ENCODE results near the gene GTF3C4. TPM values are rescaled to one million over a fixed set of nuclear protein-coding genes. Genes with fewer than 3 reads are reported as not detected.

GTF3C4 gene
- total and polyA plus RNA-seq, 4 donors = 17.7 to 24.1 (median 21.7) TPM

GRCh38 chr9:132681561-132681960 lies 11.3 kb downstream of the GTF3C4 start:
- H3K27me3 ChIP-seq (ENCODE audit: control insufficient read depth, insufficient read depth, low read length) = no peaks in the 10 kb centered on the region
- no peak overlapping the region for H3K4me3 ChIP-seq (ENCODE audit: low read depth, low read length)
- no peak for DNase-seq (ENCODE audit: low read depth in 4 of 6, low spot score in 6 of 6)
- H3K4me1 ChIP-seq (ENCODE audit: control insufficient read depth, insufficient read depth, low read length) = no peaks in the 10 kb centered on the region
- no peaks in the 10 kb centered on the region for H3K9me3 ChIP-seq (ENCODE audit: control insufficient read depth, insufficient read depth, low read length)
- WGBS (ENCODE audit: insufficient coverage) = no CpG with 5 or more reads among the region's 5 CpGs
- H3K27ac ChIP-seq (ENCODE audit: low read depth, low read length) = no peak overlapping the region
- peaks cover 45% of the 10 kb centered on the region for H3K36me3 ChIP-seq (ENCODE audit: control insufficient read depth, insufficient read depth, low read length)

- Histone ChIP-seq H3K27ac (ENCODE audit: low read depth, low read length) (no peak overlapping the region), H3K4me3 (ENCODE audit: low read depth, low read length) (no peak overlapping the region), H3K27me3 (ENCODE audit: control insufficient read depth, insufficient read depth, low read length) (no peaks in the 10 kb centered on the region), H3K9me3 (ENCODE audit: control insufficient read depth, insufficient read depth, low read length) (no peaks in the 10 kb centered on the region), H3K36me3 (ENCODE audit: control insufficient read depth, insufficient read depth, low read length) (peaks cover 39% of the 10 kb centered on the region), H3K4me1 (ENCODE audit: control insufficient read depth, insufficient read depth, low read length) (no peaks in the 10 kb centered on the region)
- DNase-seq (ENCODE audit: low read depth in 4 of 6, low spot score in 6 of 6) = no peak
- WGBS (ENCODE audit: insufficient coverage) = 100% methylated on average over 1 of the region's 1 CpG
Measured at GRCh38 chr9:132683873-132684272, 13.6 kb downstream of the GTF3C4 start.

GRCh38 chr9:132690696-132691095 lies 20.4 kb downstream of the GTF3C4 start:
- H3K36me3 ChIP-seq (ENCODE audit: control insufficient read depth, insufficient read depth, low read length) = peaks cover 17% of the 10 kb centered on the region
- H3K4me3 ChIP-seq (ENCODE audit: low read depth, low read length) = no peak overlapping the region
- no CpG with 5 or more reads among the region's 1 CpG for WGBS (ENCODE audit: insufficient coverage)
- H3K9me3 ChIP-seq (ENCODE audit: control insufficient read depth, insufficient read depth, low read length) = no peaks in the 10 kb centered on the region
- DNase-seq (ENCODE audit: low read depth in 4 of 6, low spot score in 6 of 6) = no peak
- H3K27ac ChIP-seq (ENCODE audit: low read depth, low read length) = no peak overlapping the region
- H3K4me1 ChIP-seq (ENCODE audit: control insufficient read depth, insufficient read depth, low read length) = no peaks in the 10 kb centered on the region
- H3K27me3 ChIP-seq (ENCODE audit: control insufficient read depth, insufficient read depth, low read length) = no peaks in the 10 kb centered on the region

- H3K36me3 ChIP-seq (ENCODE audit: control insufficient read depth, insufficient read depth, low read length) = peaks cover 8% of the 10 kb centered on the region
- no peak for DNase-seq (ENCODE audit: low read depth in 4 of 6, low spot score in 6 of 6)
- WGBS (ENCODE audit: insufficient coverage) = no CpG with 5 or more reads among the region's 2 CpGs
- no peaks in the 10 kb centered on the region for H3K27me3 ChIP-seq (ENCODE audit: control insufficient read depth, insufficient read depth, low read length)
- H3K27ac ChIP-seq (ENCODE audit: low read depth, low read length) = no peak overlapping the region
- peaks cover 3% of the 10 kb centered on the region for H3K9me3 ChIP-seq (ENCODE audit: control insufficient read depth, insufficient read depth, low read length)
- no peaks in the 10 kb centered on the region for H3K4me1 ChIP-seq (ENCODE audit: control insufficient read depth, insufficient read depth, low read length)
- H3K4me3 ChIP-seq (ENCODE audit: low read depth, low read length) = no peak overlapping the region
Measured at GRCh38 chr9:132694144-132694543, 23.9 kb downstream of the GTF3C4 start.

GRCh38 chr9:132697230-132697629 lies 27.0 kb downstream of the GTF3C4 start:
- DNase-seq (ENCODE audit: low read depth in 4 of 6, low spot score in 6 of 6) = no peak
- no peaks in the 10 kb centered on the region for H3K4me1 ChIP-seq (ENCODE audit: control insufficient read depth, insufficient read depth, low read length)
- H3K27ac ChIP-seq (ENCODE audit: low read depth, low read length) = no peak overlapping the region
- H3K4me3 ChIP-seq (ENCODE audit: low read depth, low read length) = no peak overlapping the region
- H3K9me3 ChIP-seq (ENCODE audit: control insufficient read depth, insufficient read depth, low read length) = peaks cover 3% of the 10 kb centered on the region
- no peaks in the 10 kb centered on the region for H3K36me3 ChIP-seq (ENCODE audit: control insufficient read depth, insufficient read depth, low read length)
- H3K27me3 ChIP-seq (ENCODE audit: control insufficient read depth, insufficient read depth, low read length) = no peaks in the 10 kb centered on the region

- H3K36me3 ChIP-seq (ENCODE audit: control insufficient read depth, insufficient read depth, low read length) = no peaks in the 10 kb centered on the region
- peaks cover 3% of the 10 kb centered on the region for H3K9me3 ChIP-seq (ENCODE audit: control insufficient read depth, insufficient read depth, low read length)
- no peaks in the 10 kb centered on the region for H3K27me3 ChIP-seq (ENCODE audit: control insufficient read depth, insufficient read depth, low read length)
- no peaks in the 10 kb centered on the region for H3K4me1 ChIP-seq (ENCODE audit: control insufficient read depth, insufficient read depth, low read length)
- no peak overlapping the region for H3K27ac ChIP-seq (ENCODE audit: low read depth, low read length)
- WGBS (ENCODE audit: insufficient coverage) = no CpG with 5 or more reads among the region's 4 CpGs
- no peak overlapping the region for H3K4me3 ChIP-seq (ENCODE audit: low read depth, low read length)
- DNase-seq (ENCODE audit: low read depth in 4 of 6, low spot score in 6 of 6) = peak in 2 of 6 donors; percentile 38 to 63
Measured at GRCh38 chr9:132698989-132699388, 28.7 kb downstream of the GTF3C4 start.

- H3K27me3 ChIP-seq (ENCODE audit: control insufficient read depth, insufficient read depth, low read length) = no peaks in the 10 kb centered on the region
- no peak overlapping the region for H3K27ac ChIP-seq (ENCODE audit: low read depth, low read length)
- H3K36me3 ChIP-seq (ENCODE audit: control insufficient read depth, insufficient read depth, low read length) = no peaks in the 10 kb centered on the region
- H3K4me1 ChIP-seq (ENCODE audit: control insufficient read depth, insufficient read depth, low read length) = no peaks in the 10 kb centered on the region
- no peak overlapping the region for H3K4me3 ChIP-seq (ENCODE audit: low read depth, low read length)
- no CpG with 5 or more reads among the region's 1 CpG for WGBS (ENCODE audit: insufficient coverage)
- peaks cover 3% of the 10 kb centered on the region for H3K9me3 ChIP-seq (ENCODE audit: control insufficient read depth, insufficient read depth, low read length)
- peak in 1 of 6 donors; percentile 68 for DNase-seq (ENCODE audit: low read depth in 4 of 6, low spot score in 6 of 6)
Measured at GRCh38 chr9:132699956-132700355, 29.7 kb downstream of the GTF3C4 start.

- Histone ChIP-seq H3K4me3 (ENCODE audit: low read depth, low read length) (no peak overlapping the region), H3K36me3 (ENCODE audit: control insufficient read depth, insufficient read depth, low read length) (no peaks in the 10 kb centered on the region), H3K4me1 (ENCODE audit: control insufficient read depth, insufficient read depth, low read length) (no peaks in the 10 kb centered on the region), H3K27ac (ENCODE audit: low read depth, low read length) (no peak overlapping the region), H3K27me3 (ENCODE audit: control insufficient read depth, insufficient read depth, low read length) (no peaks in the 10 kb centered on the region), H3K9me3 (ENCODE audit: control insufficient read depth, insufficient read depth, low read length) (peaks cover under 1% of the 10 kb centered on the region)
- no CpG with 5 or more reads among the region's 1 CpG for WGBS (ENCODE audit: insufficient coverage)
- DNase-seq (ENCODE audit: low read depth in 4 of 6, low spot score in 6 of 6) = no peak
Measured at GRCh38 chr9:132702254-132702653, 32.0 kb downstream of the GTF3C4 start.

GRCh38 chr9:132703336-132703735 lies 33.1 kb downstream of the GTF3C4 start:
- WGBS (ENCODE audit: insufficient coverage) = no CpG with 5 or more reads among the region's 2 CpGs

GRCh38 chr9:132708239-132708638 lies 38.0 kb downstream of the GTF3C4 start:
- no peaks in the 10 kb centered on the region for H3K4me1 ChIP-seq (ENCODE audit: control insufficient read depth, insufficient read depth, low read length)

More at GRCh38 chr9:132703336-132703735, 33.1 kb downstream of the GTF3C4 start:
- Histone ChIP-seq H3K4me3 (ENCODE audit: low read depth, low read length) (no peak overlapping the region), H3K27ac (ENCODE audit: low read depth, low read length) (no peak overlapping the region), H3K9me3 (ENCODE audit: control insufficient read depth, insufficient read depth, low read length) (no peaks in the 10 kb centered on the region), H3K36me3 (ENCODE audit: control insufficient read depth, insufficient read depth, low read length) (no peaks in the 10 kb centered on the region), H3K4me1 (ENCODE audit: control insufficient read depth, insufficient read depth, low read length) (no peaks in the 10 kb centered on the region), H3K27me3 (ENCODE audit: control insufficient read depth, insufficient read depth, low read length) (no peaks in the 10 kb centered on the region)
- no peak for DNase-seq (ENCODE audit: low read depth in 4 of 6, low spot score in 6 of 6)

More at GRCh38 chr9:132708239-132708638, 38.0 kb downstream of the GTF3C4 start:
- Histone ChIP-seq H3K4me3 (ENCODE audit: low read depth, low read length) (no peak overlapping the region), H3K27me3 (ENCODE audit: control insufficient read depth, insufficient read depth, low read length) (no peaks in the 10 kb centered on the region), H3K36me3 (ENCODE audit: control insufficient read depth, insufficient read depth, low read length) (no peaks in the 10 kb centered on the region), H3K27ac (ENCODE audit: low read depth, low read length) (no peak overlapping the region), H3K9me3 (ENCODE audit: control insufficient read depth, insufficient read depth, low read length) (no peaks in the 10 kb centered on the region)
- WGBS (ENCODE audit: insufficient coverage) = 100% methylated on average over 4 of the region's 8 CpGs
- DNase-seq (ENCODE audit: low read depth in 4 of 6, low spot score in 6 of 6) = no peak

Data from spinal cord (tissue), 10 donors.